ENCODE measurements around the gene NOXO1.
"Not testable (repeated sequence)": the region's sequence is repeated elsewhere in the genome, so short reads cannot be mapped to it uniquely, and the experiment has no call there.

Gene NOXO1, protein sequence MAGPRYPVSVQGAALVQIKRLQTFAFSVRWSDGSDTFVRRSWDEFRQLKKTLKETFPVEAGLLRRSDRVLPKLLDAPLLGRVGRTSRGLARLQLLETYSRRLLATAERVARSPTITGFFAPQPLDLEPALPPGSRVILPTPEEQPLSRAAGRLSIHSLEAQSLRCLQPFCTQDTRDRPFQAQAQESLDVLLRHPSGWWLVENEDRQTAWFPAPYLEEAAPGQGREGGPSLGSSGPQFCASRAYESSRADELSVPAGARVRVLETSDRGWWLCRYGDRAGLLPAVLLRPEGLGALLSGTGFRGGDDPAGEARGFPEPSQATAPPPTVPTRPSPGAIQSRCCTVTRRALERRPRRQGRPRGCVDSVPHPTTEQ

GRCh38 chr16:1981398-1981836 lies at the start of gene NOXO1:
Gene NOXO1 (minus strand): TSS chr16:1981469. CDS start chr16:1981179, 290 bp downstream.
- no peak for DNase-seq

DNA sequence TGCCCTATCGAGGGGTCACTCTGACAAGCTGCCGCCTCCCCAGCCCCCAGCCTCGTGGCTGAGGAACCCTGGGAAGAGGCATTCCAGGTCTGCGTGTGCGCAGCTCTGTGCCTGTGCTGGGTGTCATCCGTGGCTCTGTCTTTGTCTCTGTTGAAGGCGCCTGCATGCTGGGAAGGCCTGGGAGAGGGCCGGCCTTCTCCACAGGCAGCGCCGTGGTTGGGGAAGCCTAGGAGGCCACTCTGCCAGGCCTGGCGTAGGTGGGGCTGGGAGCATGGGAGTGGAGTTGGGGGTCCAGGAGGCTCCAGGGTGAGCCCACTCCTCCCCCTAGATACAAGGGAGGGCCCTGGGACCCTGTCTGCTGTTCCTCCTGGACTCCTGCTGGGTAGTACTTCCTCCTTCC lies 48.8 kb upstream of the NOXO1 start:
- DNase-seq, result no peak

DNA sequence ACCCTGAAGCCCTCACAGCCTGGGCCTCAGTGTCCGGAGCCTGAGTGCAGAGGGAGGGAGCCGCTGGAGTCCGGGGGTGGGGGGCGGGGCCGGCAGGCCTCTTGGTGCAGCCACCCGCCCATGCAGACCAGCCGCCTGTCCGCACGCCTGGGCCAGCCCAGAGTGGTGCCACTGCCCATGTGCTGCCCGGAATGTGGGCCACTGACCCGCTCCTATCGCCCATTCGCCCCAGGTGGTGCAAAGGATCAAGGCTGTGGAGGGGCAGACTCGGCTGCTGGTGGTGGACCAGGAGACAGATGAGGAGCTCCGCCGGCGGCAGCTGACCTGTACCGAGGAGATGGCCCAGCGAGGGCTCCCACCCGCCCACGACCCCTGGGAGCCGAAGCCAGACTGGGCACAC lies 48.1 kb upstream of the NOXO1 start:
- no peak for DNase-seq

DNA sequence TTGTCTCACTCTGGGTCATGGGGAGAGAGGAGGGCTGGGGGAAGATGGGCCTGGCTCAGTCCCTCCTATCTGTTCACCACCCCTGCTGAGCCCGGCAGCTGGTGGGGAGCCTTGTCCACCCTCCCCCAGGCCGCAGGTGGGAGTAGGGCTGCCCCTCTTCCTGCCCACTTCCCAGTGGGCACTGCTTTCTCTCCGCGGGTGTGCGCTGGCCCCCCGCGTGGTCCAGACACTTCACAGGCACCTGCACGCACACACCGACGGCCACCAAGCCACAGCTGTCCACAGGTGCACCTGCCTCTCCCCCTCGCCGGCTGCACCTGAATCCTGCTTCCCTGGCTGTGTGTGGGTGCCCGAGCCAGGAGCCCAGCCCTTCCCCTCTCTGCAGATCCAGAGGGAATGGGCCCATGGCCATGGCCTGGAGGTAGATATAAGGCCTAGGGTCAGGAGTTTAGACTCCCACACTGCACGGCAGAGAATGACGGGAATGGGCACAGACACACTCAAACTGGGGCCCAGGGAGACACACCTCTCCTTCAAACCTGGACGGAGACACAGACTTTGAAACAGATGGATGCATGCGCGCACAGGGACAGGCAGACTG lies 47.5 kb upstream of the NOXO1 start:
- no peak for DNase-seq

GRCh38 chr16:2028146-2028545 lies 46.9 kb upstream of the NOXO1 start:
- no peak for DNase-seq

DNA sequence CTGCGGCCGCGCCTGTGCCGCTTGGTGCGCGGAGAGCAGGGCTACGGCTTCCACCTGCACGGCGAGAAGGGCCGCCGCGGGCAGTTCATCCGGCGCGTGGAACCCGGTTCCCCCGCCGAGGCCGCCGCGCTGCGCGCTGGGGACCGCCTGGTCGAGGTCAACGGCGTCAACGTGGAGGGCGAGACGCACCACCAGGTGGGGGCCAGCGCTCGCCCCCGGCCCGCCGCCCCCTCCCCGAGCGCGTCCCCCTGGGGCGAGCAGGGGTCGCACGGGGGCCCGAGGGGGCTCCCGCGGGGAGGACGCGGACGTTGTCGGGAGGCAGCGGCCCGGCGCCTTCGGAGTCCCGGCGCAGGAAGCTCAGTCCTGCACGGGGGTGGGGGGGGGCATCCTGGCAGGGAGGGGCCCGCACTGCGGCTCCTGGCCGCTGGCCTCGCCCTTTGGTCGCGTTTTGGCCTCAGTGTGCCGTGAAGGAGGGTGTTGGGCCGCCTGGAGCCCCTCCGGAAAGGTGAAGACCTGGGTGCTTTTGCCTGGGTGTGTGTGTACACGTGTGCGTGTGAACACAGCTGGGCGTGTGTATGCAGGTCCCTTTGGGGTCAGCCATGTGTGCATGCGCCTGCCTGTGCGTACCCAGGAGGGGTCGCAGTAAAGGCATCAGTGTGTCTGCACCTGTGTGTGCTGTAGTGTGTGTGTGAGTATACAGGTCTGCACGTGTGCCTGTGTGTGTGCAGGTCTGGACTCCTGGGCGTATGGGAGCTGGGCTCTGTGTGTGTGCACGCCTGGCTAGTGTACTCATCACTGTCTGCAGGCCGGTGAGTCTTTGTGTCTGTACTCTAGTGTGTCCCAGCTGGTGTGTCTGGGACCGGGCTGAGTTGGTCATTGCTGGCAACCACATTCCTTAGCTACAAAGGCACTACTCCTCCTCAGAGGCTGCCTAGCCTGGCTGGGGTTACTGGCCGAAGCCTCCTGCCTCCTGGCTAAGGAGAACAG lies 46.0 kb upstream of the NOXO1 start:
- DNase-seq, result no peak

- DNase-seq, result no peak
These were observed 45.3 kb upstream of the NOXO1 start, which contains the start of gene NHERF2 for GRCh38 chr16:2026461-2027023. Gene NHERF2 (plus strand): TSS chr16:2026902. CDS start chr16:2027006, 104 bp downstream.

- no peak for DNase-seq
These were observed 44.7 kb upstream of the NOXO1 start for GRCh38 chr16:2025878-2026460.

DNA sequence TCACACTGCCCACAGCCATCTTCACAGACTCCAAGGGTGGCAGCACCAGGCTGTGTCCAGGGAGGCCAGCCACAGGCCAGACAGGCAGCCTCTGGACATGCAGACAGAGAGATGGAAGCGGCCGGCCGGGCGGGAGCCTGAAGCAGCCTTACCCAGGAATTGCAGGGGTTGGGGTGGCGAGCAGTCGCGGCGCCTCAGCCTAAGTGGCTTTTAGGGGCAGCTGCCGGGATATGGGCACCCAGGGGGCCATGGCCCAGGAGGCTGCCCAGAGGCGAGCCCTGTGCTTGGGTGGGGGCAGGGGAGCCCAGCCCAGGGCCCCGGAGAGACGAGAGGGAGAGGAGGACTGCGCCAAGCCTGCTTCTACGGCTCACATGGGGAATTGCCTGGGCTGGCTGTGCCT lies 44.0 kb upstream of the NOXO1 start:
- DNase-seq, result no peak

DNA sequence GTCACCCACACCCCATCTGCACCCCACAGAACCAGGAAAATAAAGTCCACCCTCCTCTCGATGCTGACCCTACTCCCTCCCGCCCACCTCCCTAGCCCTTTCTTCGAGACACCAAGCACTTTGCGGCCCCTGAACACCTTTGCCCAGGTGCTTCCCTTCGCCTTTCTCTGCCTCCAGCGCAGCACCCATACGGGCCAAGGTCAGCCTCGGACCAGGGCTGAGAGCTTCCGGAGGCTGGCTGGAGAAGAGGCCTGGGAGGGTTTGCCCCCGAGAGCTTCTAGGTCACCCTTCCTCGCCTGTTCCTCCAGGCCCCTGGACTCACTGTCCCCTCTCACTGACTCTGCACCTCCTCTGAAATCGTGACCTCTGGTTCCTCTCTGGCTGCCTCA lies 42.8 kb upstream of the NOXO1 start:
- DNase-seq, result no peak

- DNase-seq, result no peak
These were observed 42.1 kb upstream of the NOXO1 start for GRCh38 chr16:2023092-2024031.

GRCh38 chr16:2022723-2023091 lies 41.4 kb upstream of the NOXO1 start:
- no peak for DNase-seq

DNA sequence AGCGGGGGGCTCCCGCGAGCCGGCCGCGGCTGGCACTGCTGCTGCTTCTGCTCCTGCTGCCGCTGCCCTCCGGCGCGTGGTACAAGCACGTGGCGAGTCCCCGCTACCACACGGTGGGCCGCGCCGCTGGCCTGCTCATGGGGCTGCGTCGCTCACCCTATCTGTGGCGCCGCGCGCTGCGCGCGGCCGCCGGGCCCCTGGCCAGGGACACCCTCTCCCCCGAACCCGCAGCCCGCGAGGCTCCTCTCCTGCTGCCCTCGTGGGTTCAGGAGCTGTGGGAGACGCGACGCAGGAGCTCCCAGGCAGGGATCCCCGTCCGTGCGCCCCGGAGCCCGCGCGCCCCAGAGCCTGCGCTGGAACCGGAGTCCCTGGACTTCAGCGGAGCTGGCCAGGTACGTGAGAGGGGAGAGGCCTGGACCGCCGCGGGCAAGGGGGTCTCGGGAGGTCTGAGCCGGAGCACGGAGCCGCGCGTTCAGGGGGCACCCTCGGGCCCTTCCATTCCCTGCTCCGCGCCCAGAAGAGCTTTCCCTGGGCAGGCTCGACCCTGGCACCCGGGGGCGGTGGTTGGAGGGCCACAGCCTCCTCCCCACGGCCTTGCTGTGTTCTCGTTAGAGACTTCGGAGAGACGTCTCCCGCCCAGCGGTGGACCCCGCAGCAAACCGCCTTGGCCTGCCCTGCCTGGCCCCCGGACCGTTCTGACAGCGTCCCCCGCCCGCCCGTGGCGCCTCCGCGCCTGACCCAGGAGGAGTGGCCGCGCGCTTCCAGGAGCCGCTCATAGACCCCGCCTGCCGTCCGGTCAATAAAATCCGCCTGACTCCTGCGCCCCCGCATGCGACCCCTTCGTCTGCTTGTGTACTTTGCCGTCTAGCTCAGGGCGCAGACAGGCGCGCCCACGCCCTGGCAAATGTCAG lies 38.9 kb upstream of the NOXO1 start:
- DNase-seq, result no peak

- DNase-seq, result peak; percentile 65
These were observed 38.2 kb upstream of the NOXO1 start, which contains the start of gene NPW for GRCh38 chr16:2019518-2019920. Gene NPW (plus strand): TSS chr16:2019785.

DNA sequence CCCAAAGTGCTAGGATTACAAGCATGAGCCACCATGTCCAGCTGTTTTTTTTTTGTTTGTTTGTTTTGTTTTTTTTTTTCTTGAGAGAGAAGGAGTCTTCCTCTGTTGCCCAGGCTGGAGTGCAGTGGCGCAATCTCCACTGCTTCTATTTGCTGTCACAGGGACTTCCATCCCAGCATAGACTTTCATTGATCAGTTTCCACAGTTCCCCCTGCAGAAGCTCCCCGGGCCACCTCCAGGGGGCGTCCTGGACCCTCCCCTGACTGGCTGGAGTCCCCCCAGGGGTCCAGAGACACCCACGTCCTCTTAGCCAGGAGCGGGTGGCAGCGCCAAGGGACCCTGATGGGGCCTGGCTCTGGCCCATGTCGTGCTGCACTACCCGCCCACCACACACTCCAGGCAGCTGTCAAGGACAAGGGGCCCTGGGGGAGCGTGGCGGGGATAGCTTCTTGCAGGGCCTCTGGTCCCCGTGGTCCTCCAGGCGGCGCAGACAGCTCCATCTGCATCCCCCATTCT lies 35.2 kb upstream of the NOXO1 start:
- DNase-seq, result no peak

GRCh38 chr16:2015947-2016208 lies 34.6 kb upstream of the NOXO1 start:
- DNase-seq, result no peak

DNA sequence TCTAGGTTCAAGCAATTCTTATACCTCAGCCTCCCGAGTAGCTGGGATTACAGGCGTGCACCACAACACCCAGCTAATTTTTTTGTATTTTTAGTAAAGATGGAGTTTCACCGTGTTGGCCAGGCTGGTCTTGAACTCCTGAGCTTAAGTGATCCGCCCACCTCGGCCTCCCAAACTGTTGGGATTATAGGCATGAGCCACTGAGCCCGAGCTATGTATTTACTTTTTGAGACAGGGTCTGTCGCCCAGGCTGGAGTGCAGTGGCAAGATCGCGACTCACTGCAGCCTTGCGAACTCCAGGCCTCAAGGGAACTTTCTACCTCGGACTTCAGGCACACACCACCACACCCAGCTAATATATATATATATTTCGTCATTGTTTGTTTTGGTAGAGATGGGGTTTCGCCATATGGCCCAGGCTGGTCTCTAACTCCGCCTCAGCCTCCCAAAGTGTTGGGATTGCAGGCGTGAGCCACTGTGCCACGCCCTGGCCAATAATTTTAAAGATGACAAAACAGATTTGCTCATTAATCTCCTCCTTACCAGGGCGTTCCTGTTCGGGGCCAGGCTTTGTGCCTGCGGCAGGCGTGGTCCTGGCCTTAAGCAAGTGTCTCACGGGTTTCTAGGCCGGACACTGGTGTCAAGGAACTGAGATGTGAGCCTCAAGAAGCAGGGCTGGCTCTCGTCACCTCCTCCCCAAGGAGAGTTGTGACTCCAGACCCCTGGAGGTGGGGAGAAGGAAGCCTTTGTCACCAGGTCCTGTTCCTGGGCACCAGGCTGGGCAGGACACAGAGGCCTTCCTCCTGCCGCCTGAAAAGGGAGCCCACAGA lies 34.1 kb upstream of the NOXO1 start:
- DNase-seq, result no peak

DNA sequence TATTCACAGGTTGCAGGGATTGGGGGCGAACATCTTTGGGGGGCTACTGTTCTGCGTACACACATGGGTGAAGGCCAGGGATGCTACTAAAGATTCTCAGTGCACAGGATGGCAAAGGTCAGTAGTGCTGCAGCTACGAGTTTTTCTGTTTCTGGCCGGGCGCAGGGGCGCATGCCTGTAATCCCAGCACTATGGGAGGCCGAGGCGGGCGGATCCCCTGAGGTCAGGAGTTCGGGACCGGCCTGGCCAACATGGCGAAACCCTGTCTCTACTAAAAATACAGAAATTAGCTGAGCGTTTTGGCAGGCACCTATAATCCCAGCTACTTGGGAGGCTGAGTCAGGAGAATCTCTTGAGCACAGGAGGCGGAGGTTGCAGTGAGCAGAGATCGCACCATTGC lies 32.3 kb upstream of the NOXO1 start:
- no peak for DNase-seq

- DNase-seq, result not testable (repeated sequence)
These were observed 30.5 kb upstream of the NOXO1 start for GRCh38 chr16:2011726-2012125.

All from NCI-H524 treated with DMSO at 0.1 percent for 48 hours (cell line).